HG02759 (cell line): ENCODE data around the gene CHCHD3.
"Not testable (repeated sequence)": the region's sequence is repeated elsewhere in the genome, so short reads cannot be mapped to it uniquely, and the experiment has no call there.

Experiments
- ATAC-seq: cut with Tn5 transposase; IDR thresholded peaks from one replicate; pipeline ENCODE4 v1.9.1; 2021; ENCODE audit warnings: mild to moderate bottlenecking, moderate library complexity; ENCODE audit not compliant: unreplicated experiment

The CHCHD3 gene

GRCh38 chr7:132965951-132966350 is 115.9 kb downstream of the CHCHD3 start:
- no peak for ATAC-seq

- ATAC-seq = no peak
These were observed 117.0 kb downstream of the CHCHD3 start for GRCh38 chr7:132964876-132965275.

GRCh38 chr7:132959891-132960290 is 122.0 kb downstream of the CHCHD3 start:
- no peak for ATAC-seq

- no peak for ATAC-seq
These were observed 125.3 kb downstream of the CHCHD3 start for GRCh38 chr7:132956556-132956955.

- no peak for ATAC-seq
These were observed 128.4 kb downstream of the CHCHD3 start for GRCh38 chr7:132953468-132953867.

- ATAC-seq = no peak
These were observed 131.2 kb downstream of the CHCHD3 start for GRCh38 chr7:132950725-132951124.

- no peak for ATAC-seq
These were observed 134.9 kb downstream of the CHCHD3 start for GRCh38 chr7:132947011-132947410.

GRCh38 chr7:132944774-132945173 is 137.1 kb downstream of the CHCHD3 start:
- ATAC-seq = no peak

- no peak for ATAC-seq
These were observed 138.2 kb downstream of the CHCHD3 start for GRCh38 chr7:132943645-132944044.

- ATAC-seq = no peak
These were observed 139.2 kb downstream of the CHCHD3 start for GRCh38 chr7:132942701-132943100.

GRCh38 chr7:132941905-132942304 is 140.0 kb downstream of the CHCHD3 start:
- no peak for ATAC-seq

- no peak for ATAC-seq
These were observed 140.5 kb downstream of the CHCHD3 start for GRCh38 chr7:132941428-132941827.

- no peak for ATAC-seq
These were observed 141.8 kb downstream of the CHCHD3 start for GRCh38 chr7:132940084-132940483.

GRCh38 chr7:132939495-132939894 is 142.4 kb downstream of the CHCHD3 start:
- ATAC-seq = no peak

- no peak for ATAC-seq
These were observed 144.6 kb downstream of the CHCHD3 start for GRCh38 chr7:132937286-132937685.

GRCh38 chr7:132935608-132936007 is 146.3 kb downstream of the CHCHD3 start:
- no peak for ATAC-seq

GRCh38 chr7:132934017-132934416 is 147.9 kb downstream of the CHCHD3 start:
- ATAC-seq = no peak

- ATAC-seq = no peak
These were observed 148.8 kb downstream of the CHCHD3 start for GRCh38 chr7:132933072-132933458.

GRCh38 chr7:132932296-132933071 is 149.4 kb downstream of the CHCHD3 start:
- ATAC-seq = no peak

GRCh38 chr7:132930881-132931280 is 151.0 kb downstream of the CHCHD3 start:
- ATAC-seq = no peak

GRCh38 chr7:132929944-132930343 is 151.9 kb downstream of the CHCHD3 start:
- not testable (repeated sequence) for ATAC-seq

GRCh38 chr7:132919771-132920170 is 162.1 kb downstream of the CHCHD3 start:
- no peak for ATAC-seq

GRCh38 chr7:132915647-132916046 is 166.2 kb downstream of the CHCHD3 start:
- no peak for ATAC-seq
